ENCODE measurements around the gene SLC36A1.

SLC36A1 gene

GRCh38 chr5:151434570-151435237, 12.7 kb upstream of the SLC36A1 start:
- TF ChIP-seq CTCF (conservative IDR thresholded peaks at IDR 0.05; ENCODE audit: low read depth, low read length) = no peak
- no peak overlapping the region for H3K4me3 ChIP-seq (ENCODE audit: low read length)
- DNase-seq (ENCODE audit: low read depth) = no peak

- peak overlapping the region; percentile 71 for H3K4me3 ChIP-seq (ENCODE audit: low read length)
- DNase-seq (ENCODE audit: low read depth) = no peak
- TF ChIP-seq CTCF (conservative IDR thresholded peaks at IDR 0.05; ENCODE audit: low read depth, low read length) = peak; percentile 35
These were observed 909 bp downstream of the SLC36A1 start for GRCh38 chr5:151448038-151448985.

GRCh38 chr5:151449297-151449696, 1.9 kb downstream of the SLC36A1 start:
- TF ChIP-seq CTCF (conservative IDR thresholded peaks at IDR 0.05; ENCODE audit: low read depth, low read length) = no peak
- no peak for DNase-seq (ENCODE audit: low read depth)
- H3K4me3 ChIP-seq (ENCODE audit: low read length) = no peak overlapping the region

- no peak for TF ChIP-seq CTCF (conservative IDR thresholded peaks at IDR 0.05; ENCODE audit: low read depth, low read length)
- no peak for DNase-seq (ENCODE audit: low read depth)
These were observed 2.4 kb downstream of the SLC36A1 start for GRCh38 chr5:151449839-151450238.

GRCh38 chr5:151450605-151451004, 3.2 kb downstream of the SLC36A1 start:
- TF ChIP-seq CTCF (conservative IDR thresholded peaks at IDR 0.05; ENCODE audit: low read depth, low read length) = no peak
- no peak for DNase-seq (ENCODE audit: low read depth)
- H3K4me3 ChIP-seq (ENCODE audit: low read length) = no peak overlapping the region

More at GRCh38 chr5:151449839-151450238, 2.4 kb downstream of the SLC36A1 start:
- no peak overlapping the region for H3K4me3 ChIP-seq (ENCODE audit: low read length)

- no peak for TF ChIP-seq CTCF (conservative IDR thresholded peaks at IDR 0.05; ENCODE audit: low read depth, low read length)
- H3K4me3 ChIP-seq (ENCODE audit: low read length) = no peak overlapping the region
- no peak for DNase-seq (ENCODE audit: low read depth)
These were observed 4.5 kb downstream of the SLC36A1 start for GRCh38 chr5:151451626-151452520.
